Renal cortical epithelial cell (primary cell): ENCODE data around the gene SPACDR. TPM values are rescaled to one million over a fixed set of nuclear protein-coding genes. Genes with fewer than 3 reads are reported as not detected.

Source experiments
- DNase-seq: peaks from one replicate; pipeline ENCODE4 v3.0.0-alpha.2; 2011; ENCODE audit warnings: low read depth
- total RNA-seq: library from RNA; depleted of rRNA; stranded (reverse); fragments of >200 nt; gene quantifications from 2 replicates; pipeline ENCODE4 v1.2.3, GENCODE V29; 2014

SPACDR gene
- total RNA-seq, 1 donor from 2014 or later = not detected

DNA sequence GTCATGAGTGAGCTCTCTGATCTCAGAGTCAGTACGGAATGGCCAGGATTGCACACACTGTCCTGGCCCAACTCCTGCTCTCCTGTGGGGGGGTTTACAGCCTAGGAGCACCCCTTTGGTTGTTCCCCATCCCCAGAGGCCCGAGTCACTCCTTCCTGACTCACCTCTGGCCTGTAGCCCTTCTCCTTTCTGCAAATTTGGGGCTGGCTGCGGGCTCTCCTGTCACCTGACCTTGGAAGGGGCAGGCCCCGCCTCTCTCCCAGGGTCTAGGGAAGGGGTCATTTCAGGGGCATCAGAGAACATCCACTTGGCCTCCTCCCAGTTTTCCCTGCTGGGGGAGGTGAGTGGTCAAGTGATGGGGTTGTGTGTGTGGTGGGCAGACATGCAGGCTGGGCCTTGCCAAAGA is 21.4 kb upstream of the SPACDR start:
- no peak for DNase-seq

DNA sequence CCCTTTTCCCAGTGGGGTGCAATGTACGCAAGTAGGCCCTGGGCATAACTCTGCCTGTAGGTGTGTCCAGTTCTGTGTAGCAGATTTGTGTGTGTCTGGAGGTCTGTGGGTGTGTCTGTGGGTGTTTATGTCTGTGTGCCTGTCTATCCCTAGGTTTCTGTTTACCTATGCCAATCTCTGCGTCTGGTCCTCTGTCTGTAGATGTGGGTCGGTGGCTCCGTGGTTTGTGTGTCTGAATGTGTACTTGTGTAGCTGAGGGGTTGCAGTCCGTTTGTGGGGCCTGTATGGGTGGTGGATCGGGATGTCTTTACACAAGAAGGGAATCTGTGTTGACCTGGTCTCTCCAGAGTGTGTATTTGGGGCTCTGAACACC is 20.6 kb upstream of the SPACDR start:
- no peak for DNase-seq

- DNase-seq = no peak
Observed at GRCh38 chr7:100483722-100484672, 19.9 kb upstream of the SPACDR start, which contains the start of gene NYAP1. TSS of gene NYAP1 (plus strand) at chr7:100483927. CDS start at chr7:100485312, 1,385 bp downstream.

- no peak for DNase-seq
Observed at GRCh38 chr7:100483090-100483721, 19.1 kb upstream of the SPACDR start.

- no peak for DNase-seq
Observed at GRCh38 chr7:100482728-100483089, 18.6 kb upstream of the SPACDR start.

GRCh38 chr7:100481466-100481865 is 17.4 kb upstream of the SPACDR start:
- DNase-seq = no peak

DNA sequence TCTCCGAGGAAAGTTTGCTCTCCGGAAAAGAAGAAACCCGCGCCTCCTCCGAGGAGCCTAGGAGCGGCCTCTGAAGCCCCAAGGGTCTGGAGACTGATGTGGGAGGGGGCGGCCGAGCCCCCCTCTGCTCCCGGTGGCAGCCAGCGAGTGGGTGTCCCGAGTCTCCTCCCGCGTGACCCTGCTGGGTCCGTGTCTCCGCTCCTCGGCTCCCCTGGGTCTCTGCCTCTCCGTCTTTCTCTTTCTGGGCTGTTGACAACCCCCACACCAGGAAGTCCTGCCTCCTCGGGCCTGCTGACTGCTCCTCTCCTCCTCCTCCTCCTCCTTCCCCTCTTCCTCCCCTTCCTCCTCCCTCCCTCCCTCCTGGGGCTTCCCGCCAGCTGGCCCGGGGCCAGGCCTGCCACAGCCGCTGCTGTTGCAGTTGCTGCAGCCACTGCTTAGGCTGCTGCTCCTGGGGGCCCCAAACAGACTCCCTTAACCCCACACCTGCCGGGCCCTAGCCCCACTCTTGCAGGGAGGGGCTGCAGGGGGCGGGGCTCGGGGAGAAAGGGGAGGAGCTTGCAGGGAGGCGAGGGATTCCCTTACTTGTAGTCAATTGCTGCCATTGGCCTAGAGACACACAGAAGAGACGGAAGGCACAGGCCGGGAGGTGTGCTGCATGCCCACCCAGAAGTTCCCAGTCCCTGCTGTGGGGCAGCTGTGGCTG is 15.0 kb upstream of the SPACDR start, which contains the start of gene TSC22D4:
Gene TSC22D4 (minus strand): TSS at position 257 of the 703 bp plus-strand sequence. CDS start 1,176 bp downstream, outside the sequence.
- peak; percentile 85 for DNase-seq

GRCh38 chr7:100477871-100478267 is 13.8 kb upstream of the SPACDR start:
- no peak for DNase-seq

DNA sequence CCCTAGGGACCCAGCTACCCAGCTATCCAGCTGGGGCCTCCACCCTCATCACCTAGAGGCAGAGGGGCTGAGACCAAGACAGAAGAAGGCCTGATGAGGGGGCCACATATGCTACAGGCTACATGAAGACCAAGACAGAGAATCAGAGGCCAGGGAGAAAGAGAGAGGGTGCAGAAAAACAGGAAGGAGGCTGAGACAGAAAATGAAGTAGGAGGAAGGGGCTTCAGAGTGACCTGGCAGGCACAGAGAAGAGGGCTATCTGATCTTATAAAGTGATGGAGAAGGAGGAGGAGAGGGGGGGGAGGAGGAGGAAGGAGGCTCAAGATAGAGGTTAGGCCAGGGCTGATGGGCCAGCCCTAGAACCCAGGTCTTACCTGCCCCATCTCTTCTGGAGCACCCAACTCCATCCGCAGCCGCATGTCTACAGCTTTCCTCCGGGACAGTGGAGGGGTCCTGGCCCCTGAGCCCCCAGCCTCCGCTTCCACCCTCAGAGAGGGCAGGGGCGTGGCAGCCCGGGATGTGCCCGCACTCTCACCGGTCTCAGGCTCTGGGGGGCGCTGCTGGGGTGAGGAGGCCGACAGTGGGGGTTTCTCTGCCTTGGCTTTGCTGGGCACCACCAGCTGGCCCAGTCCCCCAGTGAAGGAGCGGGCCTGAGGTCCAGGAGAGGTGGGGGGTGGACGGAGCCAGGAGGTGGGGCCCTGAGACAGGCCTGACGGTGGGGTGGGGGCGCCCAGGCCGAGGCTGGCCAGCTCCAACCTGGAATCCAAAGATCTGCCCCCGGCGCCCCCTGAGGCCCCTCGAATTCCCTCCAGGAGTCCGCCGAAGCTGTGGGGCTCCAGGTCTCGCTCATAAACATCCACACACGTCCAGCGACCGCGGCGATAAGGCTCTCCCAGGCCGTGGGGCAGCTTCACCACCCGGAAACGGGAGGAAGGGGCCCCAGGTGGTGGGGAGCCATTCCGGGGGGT is 13.1 kb upstream of the SPACDR start:
- DNase-seq = no peak

DNA sequence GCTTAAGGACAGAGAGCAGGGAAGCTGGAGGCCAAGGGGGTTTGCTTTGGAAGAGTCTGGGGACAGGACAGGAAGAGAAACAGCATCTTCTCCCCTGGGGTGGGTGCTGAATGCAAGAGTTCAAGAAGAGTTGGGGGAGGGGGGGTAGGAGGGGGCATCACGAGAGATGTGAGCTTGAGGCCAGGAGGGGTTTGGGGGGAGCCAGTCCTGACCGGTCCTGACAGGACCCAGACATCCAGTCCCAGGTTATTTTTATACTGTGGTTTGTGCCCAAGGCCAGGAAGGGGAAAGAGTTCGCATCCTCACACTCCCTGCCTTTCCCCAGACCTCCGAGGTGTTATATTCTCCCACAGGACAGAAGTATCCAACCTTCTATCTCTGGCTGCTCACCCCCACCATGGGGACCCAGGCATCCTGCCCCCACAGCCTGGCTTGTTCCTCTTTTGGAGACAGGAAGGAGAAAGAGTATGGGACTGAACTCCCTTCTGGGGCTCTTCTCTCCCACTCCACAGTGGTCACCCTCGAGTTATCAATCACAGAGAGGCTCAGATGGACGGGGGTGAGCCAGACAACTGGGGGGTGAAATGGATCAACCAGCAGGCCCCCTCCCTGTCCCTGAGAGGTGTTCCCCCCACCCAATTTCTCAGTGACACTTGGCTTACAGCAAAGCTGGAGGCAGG is 12.2 kb upstream of the SPACDR start:
- no peak for DNase-seq

GRCh38 chr7:100475549-100475948 is 11.5 kb upstream of the SPACDR start:
- DNase-seq = no peak

DNA sequence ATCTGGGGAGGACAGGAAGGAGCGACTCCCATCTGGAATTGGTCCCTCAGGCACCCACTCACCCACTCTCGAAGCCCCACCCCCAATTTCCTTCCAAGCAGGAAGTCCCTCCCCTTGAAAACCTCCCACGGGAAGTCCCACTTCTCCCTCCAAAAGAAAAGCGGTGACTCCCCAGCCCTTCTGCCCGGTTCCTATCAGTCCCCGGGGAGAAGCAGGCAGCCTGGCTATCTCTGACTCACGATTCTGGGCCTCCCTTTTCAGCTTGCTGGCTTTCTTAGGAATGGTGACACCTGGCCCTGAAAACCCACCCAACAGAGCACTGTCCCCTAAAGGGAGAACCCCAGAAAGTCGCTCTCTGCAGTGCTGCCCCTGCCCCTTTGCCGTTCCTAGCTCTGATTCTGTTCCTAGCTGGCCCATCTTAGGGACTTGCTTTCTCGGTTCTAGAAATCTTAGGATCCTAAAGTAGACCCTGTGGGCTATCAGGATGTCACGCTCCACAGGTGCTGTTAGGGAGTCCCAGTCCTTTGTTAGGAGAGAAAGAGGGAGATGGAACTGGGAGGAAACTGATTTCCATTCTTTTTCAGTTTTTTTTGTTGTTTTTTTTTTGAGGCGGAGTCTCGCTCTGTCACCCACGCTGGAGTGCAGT is 8.9 kb upstream of the SPACDR start:
- no peak for DNase-seq

DNA sequence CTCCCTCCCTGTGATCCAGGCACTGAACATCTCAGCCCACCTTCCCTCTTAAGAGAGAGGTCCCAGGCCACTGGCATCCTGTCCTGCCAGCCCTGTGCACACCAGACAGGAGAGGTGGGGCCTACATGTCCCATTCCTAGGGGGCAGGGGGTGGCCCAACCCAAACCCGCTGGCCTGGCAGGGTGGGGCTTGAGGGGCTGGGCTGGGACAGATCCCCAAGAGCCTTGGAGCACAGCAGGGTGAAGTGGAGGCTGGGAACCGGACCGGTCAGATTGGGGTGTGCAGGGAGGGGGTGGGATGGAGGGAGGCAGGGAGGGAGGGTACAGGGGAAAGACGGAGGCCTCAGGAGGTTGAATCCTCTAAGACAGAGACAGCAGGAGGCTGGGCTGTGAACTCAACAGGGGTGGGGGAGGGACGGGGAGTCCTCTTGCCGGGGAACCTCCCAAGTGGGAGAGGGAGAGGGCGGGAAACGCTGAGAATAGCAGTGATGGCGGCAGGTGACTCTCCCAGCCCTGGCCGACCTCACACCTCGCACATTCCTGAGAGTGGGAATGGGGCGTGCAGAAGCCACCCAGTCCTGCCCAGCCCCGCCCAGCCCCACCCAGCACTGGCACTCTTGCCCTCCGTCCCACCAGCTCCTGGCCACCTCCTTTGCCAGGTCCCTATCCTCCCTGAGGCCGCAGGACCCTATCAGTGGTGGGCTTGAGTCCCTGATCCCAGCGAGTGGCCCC is 8.2 kb upstream of the SPACDR start:
- DNase-seq = no peak

DNA sequence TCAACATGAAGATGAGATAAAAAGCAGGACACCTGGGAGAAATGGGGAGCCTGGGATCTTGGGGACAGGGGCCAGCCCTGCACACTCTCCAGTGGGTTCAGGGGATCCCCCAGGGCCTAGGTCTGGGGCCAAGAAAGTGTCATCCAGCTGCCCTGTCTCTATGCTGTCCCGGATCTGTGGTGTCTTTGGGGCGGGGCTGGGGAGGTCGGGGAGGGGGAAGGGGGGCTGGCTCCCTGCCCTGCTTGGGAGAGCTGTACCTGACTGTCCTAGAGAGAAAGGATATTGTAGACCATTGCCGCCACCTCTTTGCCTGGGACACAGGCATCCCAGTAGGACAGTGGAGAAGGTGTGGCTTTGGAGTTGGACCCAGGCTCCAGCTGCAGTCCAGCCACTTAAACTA is 7.0 kb upstream of the SPACDR start:
- no peak for DNase-seq

DNA sequence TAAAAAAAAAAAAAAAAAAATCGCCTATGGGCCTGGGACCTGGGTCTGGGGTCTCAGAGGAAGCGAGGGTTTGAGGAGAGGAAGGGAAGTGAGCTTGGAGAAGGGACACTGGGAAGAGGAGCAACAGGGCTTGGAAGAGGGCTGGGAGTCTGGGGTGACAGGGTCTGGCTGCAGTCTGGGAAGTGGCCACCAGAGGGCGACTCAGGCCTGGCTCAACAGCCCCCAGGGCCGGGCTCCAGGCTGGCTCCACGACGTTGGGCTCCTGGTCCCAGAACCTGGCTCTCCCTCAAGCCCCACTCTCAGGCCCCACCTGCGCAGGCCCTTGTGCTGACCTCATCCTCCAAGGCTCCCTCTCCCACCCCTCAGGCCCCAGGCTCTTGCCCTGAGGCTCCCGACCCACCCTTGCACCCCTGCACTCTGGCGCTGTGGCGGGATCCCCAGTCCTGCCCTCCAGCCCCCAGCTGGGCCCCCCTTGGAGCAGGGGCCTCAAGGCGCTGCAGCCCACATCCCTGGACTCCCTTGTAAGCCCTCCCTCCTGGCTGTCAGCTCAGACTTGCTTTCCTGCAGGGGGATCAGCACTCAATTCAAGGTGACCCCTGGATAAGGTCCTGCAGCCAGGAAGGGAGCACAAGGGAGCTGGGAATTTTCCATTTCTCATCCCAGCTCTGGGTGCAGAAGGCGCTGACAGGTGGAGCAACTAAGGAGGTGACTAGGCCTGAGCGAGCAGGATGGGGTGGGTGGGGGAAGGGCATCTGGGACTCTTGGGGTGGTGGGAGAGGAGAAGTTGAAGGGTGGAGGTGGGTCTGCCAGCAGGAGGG is 5.4 kb upstream of the SPACDR start:
- peak; percentile 40 for DNase-seq

- no peak for DNase-seq
Observed at GRCh38 chr7:100467638-100468373, 3.7 kb upstream of the SPACDR start.

DNA sequence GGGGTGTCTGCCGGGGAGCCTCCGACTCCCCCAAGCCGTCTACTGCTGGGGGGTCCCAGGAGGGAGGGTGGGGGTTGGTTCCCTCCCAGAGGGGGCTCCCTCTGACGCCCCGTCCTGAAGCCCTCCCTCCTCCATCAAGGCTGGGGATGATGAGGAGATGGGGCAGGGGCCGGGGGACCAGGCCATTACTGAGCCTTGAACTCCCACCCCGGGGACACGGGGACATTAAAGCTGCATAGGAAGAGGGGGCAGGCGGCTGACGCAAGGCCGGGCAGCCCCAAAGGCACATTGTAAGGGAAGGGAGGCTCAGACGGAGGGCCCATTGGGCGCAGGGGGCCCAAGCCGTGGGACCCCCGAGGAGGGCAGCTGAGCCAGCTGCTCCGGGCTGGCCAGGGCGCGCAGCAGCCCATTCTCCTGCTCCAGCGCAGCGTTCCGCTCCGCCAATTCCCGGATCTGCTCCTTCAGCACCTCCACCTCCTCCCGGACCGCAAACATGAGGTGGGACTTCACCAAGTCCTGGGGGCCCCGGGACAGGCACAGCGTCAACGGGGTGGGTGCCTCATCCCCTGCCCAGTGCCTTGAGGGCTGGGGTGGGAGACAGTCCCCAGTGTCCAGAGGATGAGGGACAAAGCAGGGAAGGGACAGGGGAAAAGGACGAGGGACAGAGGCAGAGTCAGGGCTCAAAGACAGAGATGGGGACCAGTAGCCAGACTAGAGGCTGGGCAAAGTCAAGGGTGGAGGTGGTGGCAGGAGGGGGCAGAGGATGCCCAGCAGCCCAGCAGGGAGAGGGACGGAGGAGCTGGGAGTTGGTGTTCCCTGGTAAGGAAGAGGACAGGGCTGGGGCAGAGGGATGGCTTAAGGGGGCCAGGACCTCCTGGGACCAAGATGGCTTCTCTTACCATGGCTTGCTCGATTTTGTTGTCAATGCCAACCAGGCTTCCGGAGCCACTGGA is 2.9 kb upstream of the SPACDR start:
- DNase-seq = no peak
